HG02571 (cell line): Measurements from ENCODE around the gene ANKMY1.

Experiments used
- ATAC-seq: cut with Tn5 transposase; IDR thresholded peaks from one replicate; pipeline ENCODE4 v1.9.1; 2021; ENCODE audit warnings: mild to moderate bottlenecking, moderate library complexity; ENCODE audit not compliant: unreplicated experiment

ANKMY1 gene

DNA sequence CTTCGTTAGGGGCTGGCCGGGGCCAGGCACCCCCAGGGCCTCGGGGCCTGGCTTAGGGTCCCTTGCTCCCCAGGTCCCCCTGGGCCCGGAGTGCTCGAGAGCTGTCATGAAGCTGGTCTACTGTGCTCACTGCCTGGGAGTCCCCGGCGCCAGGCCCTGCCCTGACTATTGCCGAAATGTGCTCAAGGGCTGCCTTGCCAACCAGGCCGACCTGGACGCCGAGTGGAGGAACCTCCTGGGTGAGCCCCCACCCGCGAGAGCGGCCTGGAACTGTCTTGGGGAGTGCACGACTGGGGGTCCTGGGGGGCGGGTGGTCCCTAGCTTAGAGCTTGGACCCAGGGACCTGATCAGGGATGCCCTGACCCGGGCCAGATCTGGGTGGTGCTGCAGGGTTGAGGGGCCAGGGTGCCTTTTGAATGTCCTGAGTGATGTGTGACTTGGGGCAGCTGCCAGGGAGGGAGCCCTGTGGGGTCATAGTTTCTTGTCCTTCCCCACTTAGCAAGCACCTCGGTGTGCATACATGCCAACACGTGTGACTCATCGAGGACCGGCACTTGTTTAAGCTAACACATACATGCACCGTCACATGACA is 94.4 kb downstream of the ANKMY1 start:
- ATAC-seq = no peak

DNA sequence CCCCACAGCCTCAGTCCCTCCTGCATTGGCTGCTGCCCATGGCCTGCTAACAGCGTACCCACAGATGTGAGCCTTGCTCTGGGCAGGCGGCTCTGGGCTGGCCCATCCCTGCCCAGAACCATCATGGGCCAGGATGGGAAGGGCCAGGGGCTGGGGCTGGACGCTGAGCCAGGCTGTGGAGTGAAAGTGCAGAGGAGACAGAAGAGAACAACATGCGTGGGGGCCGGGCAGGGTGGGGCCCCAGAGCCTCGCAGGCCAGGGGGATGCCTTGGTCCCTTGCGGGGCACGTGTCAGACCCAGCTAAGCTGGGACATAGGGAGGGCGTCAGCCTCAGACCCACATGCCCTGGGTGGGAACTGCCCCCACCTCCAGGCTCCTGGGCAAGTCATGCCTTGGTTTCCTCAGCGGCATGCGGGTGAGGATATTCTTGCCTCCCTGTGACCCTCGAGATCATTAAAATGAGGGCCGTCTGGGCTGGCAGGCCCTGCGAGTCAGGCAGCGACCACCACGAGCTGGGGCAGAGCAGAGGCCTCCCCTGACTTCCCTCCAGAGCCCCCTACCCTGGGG is 95.0 kb downstream of the ANKMY1 start:
- ATAC-seq = no peak

DNA sequence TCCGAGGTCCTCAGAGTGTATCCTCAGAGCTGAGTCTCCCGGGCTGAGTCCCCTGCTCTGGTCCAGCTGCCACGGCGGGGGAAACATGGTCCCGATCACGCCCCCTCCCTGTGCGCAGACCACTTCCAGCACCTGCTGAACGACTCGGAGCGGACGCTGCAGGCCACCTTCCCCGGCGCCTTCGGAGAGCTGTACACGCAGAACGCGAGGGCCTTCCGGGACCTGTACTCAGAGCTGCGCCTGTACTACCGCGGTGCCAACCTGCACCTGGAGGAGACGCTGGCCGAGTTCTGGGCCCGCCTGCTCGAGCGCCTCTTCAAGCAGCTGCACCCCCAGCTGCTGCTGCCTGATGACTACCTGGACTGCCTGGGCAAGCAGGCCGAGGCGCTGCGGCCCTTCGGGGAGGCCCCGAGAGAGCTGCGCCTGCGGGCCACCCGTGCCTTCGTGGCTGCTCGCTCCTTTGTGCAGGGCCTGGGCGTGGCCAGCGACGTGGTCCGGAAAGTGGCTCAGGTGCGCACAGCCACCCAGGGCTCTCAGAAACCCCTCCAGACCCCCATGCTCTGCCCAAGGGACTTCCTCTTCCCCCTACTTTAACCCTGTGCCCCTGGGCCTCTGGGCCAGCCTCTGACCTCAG is 95.6 kb downstream of the ANKMY1 start:
- ATAC-seq = no peak

DNA sequence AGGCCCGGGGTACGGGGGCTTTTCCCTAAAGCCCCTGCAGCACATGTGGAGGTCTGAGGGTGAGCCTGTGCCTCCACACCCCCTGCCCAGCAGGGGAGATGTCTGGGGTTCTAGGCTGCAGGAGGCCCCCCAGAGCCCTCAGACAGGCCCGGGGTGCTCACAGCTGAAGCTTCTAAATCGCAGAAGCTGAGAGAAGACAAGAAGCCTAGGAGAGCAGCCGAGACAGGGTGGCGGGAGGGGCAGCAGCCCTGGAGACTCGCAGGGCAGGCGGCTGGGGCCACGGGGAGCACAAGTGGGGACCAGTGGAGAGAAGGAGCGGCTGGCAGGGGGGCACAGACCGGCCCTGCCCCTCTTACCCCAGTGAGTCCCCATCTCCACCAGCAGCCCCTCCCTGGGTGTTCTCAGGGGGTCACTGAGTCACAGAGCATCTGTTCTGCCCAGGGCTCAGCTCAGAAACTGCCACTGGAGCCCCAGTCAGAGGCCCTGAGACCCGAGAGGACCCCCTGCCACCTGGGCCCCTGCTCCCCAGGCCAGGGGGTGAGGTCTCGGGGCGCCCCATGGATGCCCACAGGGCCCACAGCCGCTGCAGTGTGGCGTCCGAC is 96.2 kb downstream of the ANKMY1 start:
- no peak for ATAC-seq

DNA sequence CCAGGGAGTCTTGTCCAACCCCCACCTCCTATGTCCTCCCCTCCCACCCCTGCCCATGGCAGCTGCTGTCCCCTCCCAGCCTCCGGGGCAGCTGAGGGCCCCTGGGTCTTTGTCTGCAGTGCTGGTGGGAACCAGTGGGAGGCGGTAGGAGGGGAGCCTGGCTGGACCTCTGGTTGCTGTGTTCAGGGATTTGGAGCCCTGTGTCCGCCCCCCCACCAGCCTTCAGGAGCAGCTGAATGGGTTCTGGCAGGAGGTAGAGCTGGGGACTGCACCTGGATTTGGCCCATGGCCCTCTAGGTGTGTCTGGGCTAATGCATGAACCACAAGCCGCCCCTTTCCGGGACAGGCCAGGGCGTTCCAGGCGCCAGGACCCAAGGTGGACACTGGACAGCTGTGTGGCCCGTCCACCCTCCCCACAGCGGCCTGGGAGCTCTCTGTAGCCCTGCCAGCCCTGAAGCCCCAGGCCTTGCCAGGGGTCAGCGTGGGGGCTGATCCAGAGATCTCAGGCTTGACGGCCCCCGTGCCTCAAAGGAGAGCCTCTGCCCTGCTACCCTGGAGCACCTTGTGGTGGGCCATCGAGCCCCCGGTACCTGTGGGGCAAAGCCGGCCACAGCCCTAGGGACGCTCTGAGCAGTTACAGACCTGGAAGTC is 96.9 kb downstream of the ANKMY1 start:
- ATAC-seq = no peak

DNA sequence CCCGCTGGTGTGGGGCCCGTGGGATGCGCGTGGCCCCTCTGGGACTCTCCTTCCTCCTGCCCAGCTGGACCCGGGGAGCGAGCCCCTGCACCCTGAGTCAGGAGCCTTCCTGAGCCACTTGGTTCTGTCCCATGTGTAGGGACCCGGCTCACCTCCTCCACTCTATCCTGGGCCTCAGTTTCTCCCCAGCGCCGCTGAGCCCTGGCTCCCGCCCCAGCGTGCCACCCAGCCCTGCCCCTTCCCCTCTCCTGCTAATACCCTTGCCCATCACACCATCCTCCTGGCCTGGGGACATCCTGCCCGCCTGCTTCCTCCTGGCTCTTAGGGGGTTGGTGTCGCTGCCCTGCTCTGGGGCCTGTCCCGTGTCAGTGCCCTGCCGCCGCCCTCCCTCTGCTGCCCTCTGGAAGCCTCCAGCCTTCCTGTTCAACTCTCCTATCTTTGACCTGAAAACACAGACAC is 97.5 kb downstream of the ANKMY1 start:
- ATAC-seq = no peak

DNA sequence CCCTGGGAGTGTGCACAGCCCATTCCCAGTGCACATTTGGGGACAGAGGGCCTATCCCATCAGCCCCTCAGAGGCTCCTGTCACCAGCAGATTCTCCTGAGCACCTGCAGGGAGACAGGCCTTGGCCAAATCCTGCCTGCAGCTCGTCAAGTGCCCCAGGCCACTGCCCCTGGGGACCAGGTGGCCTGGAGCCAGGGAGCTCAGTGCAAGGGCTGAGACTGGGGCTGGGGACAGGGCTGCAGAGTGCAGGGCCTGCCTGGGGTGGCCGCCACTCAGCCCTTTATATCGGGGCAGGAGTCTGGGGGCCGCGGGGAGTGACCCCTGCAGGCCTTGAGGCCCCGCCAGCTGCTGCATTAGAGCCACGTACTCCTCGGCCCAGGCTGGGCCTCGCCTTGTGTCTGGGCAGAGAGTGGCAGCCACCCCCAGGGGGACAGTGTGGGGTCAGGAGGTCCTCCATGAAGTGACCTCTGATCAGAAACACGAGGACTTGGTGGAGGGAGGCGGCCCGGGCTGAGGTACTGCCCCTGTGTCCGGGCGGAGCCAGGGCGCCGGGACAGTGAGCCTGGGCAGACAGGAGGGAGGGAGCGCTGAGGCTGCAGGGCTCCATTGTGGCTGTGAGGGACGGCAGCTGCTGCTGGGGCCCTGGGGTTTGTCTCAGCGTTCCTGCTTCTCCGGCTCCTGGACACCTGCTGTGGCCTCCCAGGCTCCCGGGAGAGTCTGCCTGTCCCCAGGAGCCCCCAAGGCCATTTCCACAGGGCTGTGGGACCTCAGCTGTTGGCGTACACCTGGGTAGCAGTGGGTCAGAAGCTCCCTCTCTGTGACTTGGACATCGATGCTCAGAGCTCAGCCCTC is 98.2 kb downstream of the ANKMY1 start:
- ATAC-seq = no peak

DNA sequence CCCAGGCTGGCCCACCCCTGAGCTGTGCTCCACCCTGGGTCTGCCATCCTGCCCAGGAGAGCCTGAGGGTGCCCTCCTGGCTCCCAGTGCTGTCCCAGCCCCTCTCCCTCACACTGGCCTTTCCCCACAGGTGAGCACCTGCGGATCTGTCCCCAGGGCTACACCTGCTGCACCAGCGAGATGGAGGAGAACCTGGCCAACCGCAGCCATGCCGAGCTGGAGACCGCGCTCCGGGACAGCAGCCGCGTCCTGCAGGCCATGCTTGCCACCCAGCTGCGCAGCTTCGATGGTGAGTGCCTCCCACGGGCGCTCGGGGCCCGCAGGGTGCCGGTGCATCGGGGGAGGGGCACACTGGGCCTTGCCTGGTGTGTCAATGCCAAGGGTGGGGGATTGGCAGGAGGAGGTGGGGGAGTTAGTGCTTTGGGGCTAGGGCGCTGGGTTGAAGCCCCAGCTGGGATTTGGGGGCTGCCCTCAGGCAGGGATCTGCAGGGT is 98.8 kb downstream of the ANKMY1 start:
- ATAC-seq = no peak

DNA sequence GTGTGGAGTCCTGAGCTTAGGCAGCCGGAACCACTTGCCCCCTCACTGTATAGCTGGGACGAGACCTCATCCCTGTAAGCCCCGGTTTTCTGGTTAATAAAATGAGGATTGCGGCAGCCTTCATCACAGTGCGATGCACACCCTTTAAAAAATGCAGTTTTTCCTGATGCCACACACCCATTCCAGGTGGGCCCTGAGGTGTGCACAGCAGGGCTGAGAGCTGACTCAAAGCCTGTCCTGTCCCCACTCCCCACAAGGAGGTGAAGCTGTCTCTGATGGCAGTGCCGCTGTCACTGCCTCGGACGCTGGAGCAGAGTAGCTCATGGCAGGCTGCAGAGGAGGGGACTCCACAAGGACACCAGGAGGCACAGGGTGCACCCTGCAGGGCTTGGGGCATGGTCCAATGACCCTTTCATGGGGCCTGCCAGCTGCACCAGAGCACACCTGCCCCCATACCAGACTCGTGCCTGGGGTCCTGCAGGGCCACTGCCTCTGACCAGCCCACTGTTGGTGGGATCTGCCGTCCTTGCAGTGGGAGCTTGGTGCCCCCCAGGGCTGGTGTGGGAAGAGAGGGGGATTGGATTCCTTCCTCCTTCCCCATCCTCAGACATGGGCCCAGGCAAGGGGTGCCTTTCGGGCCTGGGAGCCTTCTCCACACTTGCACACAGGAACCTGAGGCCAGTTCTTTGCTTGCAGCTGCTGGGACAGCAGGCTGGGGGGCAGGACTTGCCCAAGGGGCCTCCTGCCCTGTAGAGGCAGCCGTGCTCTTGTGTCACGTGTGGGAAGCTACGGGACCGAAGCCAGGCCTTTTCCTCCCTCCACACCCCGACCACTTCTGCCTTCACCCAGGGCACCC is 99.5 kb downstream of the ANKMY1 start:
- ATAC-seq = no peak

DNA sequence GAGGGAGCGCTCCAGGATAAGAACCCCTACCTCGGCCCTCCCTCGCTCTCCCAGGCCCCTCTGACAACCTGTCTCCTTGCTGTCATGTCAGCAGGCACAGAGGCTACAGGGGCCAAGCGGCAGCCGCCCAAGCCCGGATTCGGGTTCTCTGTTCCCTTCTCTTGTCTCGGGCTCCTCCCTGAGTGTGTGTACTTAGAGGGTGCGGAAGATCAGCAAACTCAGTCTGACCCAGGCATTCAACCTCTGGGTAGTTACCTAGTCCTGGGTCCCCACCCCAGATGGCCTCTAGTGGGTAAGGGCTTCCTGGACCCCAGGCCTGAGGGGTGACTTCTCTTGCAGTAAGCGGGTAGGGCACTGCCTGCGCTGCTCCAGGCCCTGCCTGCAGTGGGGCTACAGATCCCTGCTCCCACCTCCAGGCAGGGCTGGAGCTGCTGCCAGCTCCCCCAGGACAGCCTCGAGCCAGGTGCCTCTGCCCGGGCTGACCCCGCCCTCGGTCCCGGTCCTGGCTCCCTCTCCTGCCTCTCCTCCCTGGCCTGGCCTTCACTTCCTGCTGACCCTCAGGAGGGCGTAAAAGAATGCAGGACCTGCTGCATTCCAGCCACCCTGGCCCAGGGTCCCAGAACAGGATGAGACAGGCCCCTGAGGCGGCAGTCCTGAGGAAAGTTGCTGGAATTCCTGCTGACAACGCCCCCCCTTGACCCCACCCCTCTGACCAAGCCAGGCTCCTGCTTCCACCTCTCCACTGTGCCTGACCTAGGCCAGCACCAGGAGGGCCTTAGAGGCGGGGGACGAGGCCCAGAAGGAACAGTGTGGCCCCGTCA is 100.4 kb downstream of the ANKMY1 start:
- no peak for ATAC-seq

DNA sequence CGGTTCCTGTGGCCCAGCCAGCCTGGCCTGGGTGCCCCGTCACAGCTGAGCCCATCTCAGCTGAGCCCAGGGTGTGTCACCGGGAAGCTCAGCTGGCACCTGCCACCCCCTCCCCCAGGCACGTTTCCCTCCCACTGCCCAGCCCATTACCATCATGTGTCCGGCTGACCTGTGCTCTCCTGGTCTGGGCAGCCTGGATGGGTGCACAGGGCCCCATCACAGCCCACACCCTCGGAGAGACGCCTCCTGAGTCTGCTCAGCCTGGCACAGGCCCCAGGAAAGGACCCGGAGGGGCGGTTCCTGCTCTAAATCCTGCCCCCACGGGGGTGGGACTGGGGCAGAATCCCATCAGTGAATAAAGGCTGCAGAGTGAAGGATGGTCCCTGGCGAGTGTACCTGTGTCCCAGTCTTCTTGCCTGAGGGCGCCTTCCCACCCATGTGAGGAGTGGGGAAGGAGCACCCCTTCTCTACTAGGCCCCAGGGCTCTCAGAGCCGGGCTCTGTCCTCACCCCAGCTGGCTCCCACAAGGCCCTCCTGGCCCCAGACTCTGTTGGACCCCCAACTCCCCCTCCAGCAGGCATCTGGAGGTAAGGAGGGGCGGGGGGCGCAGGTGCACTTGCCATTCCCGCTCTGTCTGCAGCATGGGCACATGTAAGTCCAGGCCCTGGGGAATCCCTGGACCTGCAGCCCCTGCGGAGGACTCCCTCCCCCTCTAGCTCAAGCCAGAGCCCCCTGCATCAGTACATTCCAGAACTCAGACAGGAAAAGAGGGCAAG is 101.2 kb downstream of the ANKMY1 start:
- ATAC-seq = no peak

DNA sequence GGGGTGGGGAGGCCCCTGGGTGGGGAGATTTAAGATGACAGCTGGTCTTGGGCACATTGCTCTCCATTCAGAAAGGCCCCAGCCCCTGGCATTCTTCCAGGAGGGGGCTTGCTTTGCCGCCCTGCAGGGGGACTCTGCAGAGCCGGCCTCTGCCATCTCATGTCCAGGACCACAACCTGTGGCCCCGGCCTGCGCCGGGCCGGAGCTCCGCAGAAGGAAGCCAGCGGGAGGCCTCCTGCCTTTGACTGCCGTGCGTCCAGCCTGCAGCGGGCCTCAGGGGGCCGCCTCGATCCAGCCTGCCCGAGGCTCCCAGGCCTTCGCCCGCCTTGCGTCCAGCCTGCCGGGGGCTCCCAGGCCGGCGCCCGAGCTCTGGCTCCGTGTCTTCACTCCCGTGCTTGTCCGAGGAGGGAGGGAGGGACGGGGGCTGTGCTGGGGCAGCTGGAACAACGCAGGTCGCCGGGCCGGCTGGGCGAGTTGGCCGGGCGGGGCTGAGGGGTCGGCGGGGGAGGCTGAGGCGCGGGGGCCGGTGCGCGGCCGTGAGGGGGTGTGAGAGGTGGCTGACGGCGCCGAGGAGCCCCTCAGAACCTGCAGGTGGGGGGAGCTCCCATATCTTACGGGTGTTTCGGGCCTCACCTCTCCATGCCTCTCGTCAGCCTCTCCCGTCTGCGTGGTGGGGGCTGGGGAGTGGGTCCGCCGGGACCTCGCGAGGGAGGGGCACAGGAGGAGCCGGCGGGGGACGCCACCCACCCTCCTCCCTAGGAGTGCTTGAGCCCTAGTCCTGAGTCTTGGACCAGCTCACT is 101.9 kb downstream of the ANKMY1 start:
- ATAC-seq = no peak

DNA sequence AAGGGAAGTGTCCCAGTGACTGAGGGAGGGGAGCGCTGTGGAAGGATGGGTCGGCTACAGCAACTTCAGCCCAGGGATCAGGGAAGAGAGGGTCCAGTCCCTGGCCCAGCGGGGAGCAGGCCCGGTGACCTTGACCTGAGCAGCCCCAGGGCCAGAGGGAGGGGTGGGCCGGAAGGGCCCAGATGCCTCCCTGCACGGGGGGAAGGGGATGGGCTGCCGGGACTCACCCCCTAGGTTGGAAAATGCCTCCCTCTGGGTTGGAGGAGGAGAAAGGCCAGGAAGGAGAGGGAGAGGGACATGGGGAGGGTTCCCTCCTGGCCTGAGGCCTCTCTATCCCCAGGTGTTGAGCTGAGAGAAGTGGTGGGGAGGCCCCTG is 102.5 kb downstream of the ANKMY1 start:
- no peak for ATAC-seq

DNA sequence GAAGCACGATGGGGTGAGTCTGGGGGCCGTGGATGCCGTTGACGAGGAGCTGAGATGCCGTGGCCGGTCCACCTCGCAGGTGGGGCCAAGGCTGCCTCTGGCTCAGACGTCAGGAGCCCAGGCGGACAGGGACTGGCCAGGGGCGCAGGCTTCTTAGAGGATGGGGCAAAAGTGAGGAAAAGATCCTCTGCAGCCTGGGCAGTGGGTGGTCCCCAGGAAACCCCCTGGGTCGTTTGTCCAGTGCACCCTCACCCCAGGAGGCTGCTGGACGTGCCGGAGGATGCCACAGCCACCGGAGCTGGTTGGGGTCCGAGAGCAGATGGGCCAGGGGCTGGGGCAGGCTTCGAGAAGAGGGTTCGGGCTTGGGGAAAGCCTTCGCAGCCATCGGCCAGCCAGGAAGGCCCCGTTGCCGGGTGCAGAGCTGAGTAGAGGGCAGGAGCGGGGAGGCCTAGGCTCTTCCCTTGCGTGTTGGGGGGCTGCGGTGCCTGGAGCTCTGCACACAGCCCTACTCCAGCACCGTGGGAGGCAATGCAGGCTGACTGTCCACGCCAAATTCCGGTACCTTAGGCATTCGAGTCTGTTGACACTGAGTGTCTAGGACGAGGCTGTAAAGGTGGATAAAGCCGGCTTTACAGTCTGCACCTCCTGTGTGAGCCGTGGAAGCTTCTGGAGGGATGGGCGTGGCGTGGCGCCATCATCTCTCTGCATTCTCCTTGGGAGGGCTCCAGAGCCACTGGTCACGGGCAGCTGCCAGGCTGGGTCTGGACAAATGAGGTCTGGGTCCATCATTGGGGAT is 103.5 kb downstream of the ANKMY1 start:
- ATAC-seq = no peak

DNA sequence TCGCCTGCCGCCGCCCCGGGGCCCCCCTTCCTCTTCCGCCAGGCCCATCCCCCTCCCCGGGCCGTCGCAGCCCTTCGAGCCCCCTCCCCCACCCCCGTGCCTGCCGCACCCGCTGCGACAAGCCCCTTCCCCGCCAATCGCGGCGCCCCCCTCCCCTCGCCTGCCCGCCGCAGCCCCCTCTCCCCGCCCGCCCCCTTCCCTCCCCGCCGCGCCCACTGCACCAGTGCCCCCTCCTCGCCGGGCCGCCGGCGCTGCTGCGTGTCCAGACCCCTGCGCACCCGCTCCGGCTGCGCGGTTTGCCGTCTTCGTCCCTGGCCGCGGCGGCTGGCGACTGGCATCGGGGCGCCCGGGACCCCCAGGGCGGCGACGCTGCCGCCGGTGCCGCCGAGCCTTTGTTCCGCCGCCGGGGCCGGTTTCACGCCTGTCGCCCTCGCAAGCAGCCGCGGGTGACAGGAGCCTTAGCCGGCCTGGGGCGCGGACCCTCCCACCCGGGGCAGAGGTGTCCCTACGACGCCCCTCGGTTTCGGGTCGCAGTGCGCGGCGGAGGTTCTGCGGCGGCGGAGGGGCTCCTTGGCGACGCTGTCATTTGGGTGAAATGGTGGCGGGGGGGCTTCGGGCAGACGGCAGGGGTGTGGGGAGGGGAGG is 104.2 kb downstream of the ANKMY1 start:
- ATAC-seq = no peak
